ENCODE measurements around the gene RAD51B.
A peak's percentile ranks its signal among the peaks of the same experiment; 100 is the strongest.
"Not testable (repeated sequence)": the region's sequence is repeated elsewhere in the genome, so short reads cannot be mapped to it uniquely, and the experiment has no call there.

Gene RAD51B

DNA sequence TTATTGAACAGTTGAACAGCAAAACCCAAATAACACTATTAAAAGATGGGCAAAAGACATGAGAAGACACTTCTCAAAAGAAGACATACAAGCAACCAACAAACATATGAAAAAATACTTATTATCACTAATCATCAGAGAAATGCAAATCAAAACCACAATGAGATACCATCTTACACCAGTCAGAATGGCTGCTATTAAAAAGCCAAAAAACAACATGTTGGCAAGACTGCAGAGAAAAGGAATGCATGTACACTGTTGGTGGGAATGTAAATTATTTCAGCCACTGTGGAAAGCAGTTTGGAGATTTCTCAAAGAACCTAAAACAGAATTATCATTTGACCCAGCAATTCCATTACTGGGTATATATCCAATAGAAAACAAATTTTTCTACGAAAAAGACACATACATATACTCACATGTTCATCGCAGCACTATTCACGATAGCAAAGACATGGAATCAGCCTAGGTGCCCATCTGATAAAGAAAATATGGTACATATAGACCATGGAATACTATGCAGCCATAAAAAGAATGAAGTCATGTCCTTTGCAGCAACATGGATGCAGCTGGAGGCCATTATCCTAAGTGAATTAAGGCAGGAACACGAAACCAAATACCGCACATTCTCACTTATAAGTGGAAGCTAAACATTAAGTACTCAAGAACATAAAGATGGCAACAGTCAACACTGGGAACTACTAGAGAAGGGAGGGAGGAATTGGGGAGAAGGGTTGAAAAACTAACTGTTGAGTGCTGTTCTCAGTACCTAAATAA, 367.1 kb downstream of the RAD51B start:
- not testable (repeated sequence) for H3K9me3 ChIP-seq (ENCODE audit: control insufficient read depth in 5 of 5, low read length in 5 of 5); H3K9ac ChIP-seq (ENCODE audit: low read length in 5 of 5); H3K27me3 ChIP-seq (ENCODE audit: control insufficient read depth in 5 of 5, insufficient read depth in 4 of 5, low read length in 5 of 5); H3K36me3 ChIP-seq (ENCODE audit: control insufficient read depth in 5 of 5, insufficient read depth in 5 of 5, low read length in 5 of 5); H3K4me3 ChIP-seq (ENCODE audit: low read depth in 1 of 5, low read length in 5 of 5); H3K27ac ChIP-seq (ENCODE audit: low read depth, low read length)
- peaks cover 2 to 10% (median 5%) of the 10 kb centered on the region in 5 donors for H3K4me1 ChIP-seq (ENCODE audit: control insufficient read depth in 5 of 5, insufficient read depth in 5 of 5, low read length in 5 of 5)

- Histone ChIP-seq H3K4me3 (ENCODE audit: low read depth in 1 of 5, low read length in 5 of 5) (no peak overlapping the region), H3K4me1 (ENCODE audit: control insufficient read depth in 5 of 5, insufficient read depth in 5 of 5, low read length in 5 of 5) (no peaks in the 10 kb centered on the region), H3K27me3 (ENCODE audit: control insufficient read depth in 5 of 5, insufficient read depth in 4 of 5, low read length in 5 of 5) (no peaks in the 10 kb centered on the region), H3K36me3 (ENCODE audit: control insufficient read depth in 5 of 5, insufficient read depth in 5 of 5, low read length in 5 of 5) (no peaks in the 10 kb centered on the region), H3K27ac (ENCODE audit: low read depth, low read length) (no peak overlapping the region), H3K9ac (ENCODE audit: low read length in 5 of 5) (no peak overlapping the region), H3K9me3 (ENCODE audit: control insufficient read depth in 5 of 5, low read length in 5 of 5) (no peaks in the 10 kb centered on the region)
Measured at GRCh38 chr14:68188174-68188573, 368.6 kb downstream of the RAD51B start.

DNA sequence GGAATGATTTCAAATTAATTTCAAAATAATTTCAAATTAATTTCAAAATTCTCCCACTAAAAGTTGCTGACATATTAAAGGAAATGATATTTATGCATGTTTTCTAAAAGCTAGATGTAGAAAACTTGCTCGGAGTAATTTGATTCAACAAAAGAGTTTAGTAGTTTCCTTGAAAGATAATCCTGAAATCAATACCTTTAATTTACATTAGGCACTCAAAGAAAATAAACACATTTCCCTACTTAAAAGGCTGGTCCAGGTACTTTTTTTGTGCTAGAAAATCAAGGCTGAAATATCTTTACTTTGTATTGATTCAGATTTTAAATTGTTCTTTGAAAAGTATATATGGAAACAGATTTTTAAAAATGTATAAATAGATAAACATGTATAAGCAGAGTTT, 370.5 kb downstream of the RAD51B start:
- Histone ChIP-seq H3K27ac (ENCODE audit: low read depth, low read length) (no peak overlapping the region), H3K4me3 (ENCODE audit: low read depth in 1 of 5, low read length in 5 of 5) (no peak overlapping the region), H3K27me3 (ENCODE audit: control insufficient read depth in 5 of 5, insufficient read depth in 4 of 5, low read length in 5 of 5) (no peaks in the 10 kb centered on the region), H3K9me3 (ENCODE audit: control insufficient read depth in 5 of 5, low read length in 5 of 5) (no peaks in the 10 kb centered on the region), H3K4me1 (ENCODE audit: control insufficient read depth in 5 of 5, insufficient read depth in 5 of 5, low read length in 5 of 5) (no peaks in the 10 kb centered on the region), H3K9ac (ENCODE audit: low read length in 5 of 5) (no peak overlapping the region), H3K36me3 (ENCODE audit: control insufficient read depth in 5 of 5, insufficient read depth in 5 of 5, low read length in 5 of 5) (no peaks in the 10 kb centered on the region)

DNA sequence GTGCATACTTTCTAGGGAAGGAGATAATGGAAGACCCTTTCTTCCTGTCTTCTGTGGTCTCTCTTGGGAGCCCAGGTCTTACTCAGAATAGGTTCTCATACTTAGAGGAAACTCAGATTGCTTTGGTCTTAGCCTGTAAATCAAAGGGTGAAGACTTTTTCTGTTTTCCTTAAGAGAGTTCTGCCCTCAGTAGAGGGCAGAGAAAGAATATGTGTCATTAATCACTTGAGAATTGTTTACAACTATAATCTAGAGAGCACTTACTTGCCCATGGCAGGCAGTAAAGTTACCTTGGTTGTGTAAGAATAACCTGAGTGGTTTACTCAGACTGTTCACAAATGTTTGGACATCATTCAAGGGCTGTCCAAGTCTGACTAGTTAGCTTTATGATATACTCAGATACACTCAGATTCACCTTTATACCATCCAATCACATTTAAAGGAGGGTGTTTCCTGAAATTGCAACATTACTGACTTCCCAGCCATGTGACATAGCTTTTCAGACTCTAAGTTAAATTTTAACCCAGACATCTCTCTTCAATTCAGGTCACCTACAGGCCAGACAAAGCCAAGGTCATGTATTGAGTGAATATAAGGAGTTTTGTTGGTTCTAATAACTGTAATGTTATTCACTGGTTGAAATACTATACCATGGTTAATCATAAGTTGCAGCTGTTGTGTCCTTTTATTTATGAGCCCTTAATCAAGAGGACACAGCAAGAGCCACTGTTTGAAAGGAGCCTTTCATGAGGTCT, 372.2 kb downstream of the RAD51B start:
- H3K36me3 ChIP-seq (ENCODE audit: control insufficient read depth in 5 of 5, insufficient read depth in 5 of 5, low read length in 5 of 5), result no peaks in the 10 kb centered on the region
- H3K27ac ChIP-seq (ENCODE audit: low read depth, low read length), result no peak overlapping the region
- no peak overlapping the region for H3K4me3 ChIP-seq (ENCODE audit: low read depth in 1 of 5, low read length in 5 of 5)
- H3K27me3 ChIP-seq (ENCODE audit: control insufficient read depth in 5 of 5, insufficient read depth in 4 of 5, low read length in 5 of 5), result no peaks in the 10 kb centered on the region
- no peak overlapping the region for H3K9ac ChIP-seq (ENCODE audit: low read length in 5 of 5)
- no peaks in the 10 kb centered on the region for H3K9me3 ChIP-seq (ENCODE audit: control insufficient read depth in 5 of 5, low read length in 5 of 5)
- H3K4me1 ChIP-seq (ENCODE audit: control insufficient read depth in 5 of 5, insufficient read depth in 5 of 5, low read length in 5 of 5), result no peaks in the 10 kb centered on the region

DNA sequence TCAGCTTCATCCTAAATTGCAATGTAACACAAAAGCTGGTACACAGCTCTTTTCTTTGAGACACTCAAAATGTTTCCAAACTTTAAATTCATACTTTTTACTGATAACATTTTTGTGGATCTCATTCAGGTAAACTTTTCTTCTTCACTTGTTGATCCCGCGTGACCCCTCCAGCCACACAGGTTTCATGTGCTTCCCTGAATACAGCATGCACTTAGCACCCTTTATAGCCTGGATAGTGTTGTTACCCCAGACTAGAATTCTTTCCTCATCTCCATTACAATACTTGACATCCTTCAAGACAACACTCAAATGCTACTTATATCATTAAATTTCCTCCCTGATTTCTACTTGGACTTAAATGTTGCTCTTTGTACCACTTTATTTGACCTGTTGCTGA, 373.4 kb downstream of the RAD51B start:
- Histone ChIP-seq H3K9me3 (ENCODE audit: control insufficient read depth in 5 of 5, low read length in 5 of 5) (no peaks in the 10 kb centered on the region), H3K27ac (ENCODE audit: low read depth, low read length) (no peak overlapping the region), H3K27me3 (ENCODE audit: control insufficient read depth in 5 of 5, insufficient read depth in 4 of 5, low read length in 5 of 5) (no peaks in the 10 kb centered on the region), H3K4me3 (ENCODE audit: low read depth in 1 of 5, low read length in 5 of 5) (no peak overlapping the region), H3K36me3 (ENCODE audit: control insufficient read depth in 5 of 5, insufficient read depth in 5 of 5, low read length in 5 of 5) (no peaks in the 10 kb centered on the region), H3K4me1 (ENCODE audit: control insufficient read depth in 5 of 5, insufficient read depth in 5 of 5, low read length in 5 of 5) (no peaks in the 10 kb centered on the region), H3K9ac (ENCODE audit: low read length in 5 of 5) (no peak overlapping the region)

DNA sequence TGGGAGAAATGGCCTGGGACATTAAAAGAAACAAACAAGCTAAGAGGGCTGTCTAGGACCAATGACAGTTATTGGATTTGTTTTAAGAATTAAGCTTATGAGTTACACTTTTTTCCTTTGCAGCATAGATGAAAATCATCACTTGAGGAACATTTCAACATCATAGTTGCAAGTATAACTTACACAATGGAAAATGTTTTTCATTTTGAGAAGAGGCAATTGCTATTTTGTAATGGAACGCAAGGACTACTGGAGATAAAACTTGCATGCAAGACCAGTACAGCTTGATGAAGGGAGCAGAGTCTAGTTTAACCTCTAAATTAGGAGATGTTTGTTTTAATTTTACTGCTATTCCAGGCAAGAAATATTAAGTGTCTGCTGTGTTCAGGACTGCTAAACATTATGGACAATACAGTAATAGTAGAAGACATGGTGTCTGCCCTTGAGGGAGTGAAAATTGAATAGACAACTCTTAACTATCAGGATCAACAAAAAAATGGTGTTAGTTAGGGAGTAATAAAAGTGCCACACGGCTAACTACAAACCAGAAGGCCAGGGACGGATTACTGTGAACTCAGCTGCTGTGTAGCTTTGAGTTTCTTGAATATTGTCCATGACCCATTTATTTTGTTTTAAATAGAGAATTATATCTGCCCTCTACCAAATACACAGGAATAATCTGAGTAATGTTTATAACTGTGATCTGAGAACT, 374.5 kb downstream of the RAD51B start:
- no peak overlapping the region for H3K4me3 ChIP-seq (ENCODE audit: low read depth in 1 of 5, low read length in 5 of 5)
- H3K27ac ChIP-seq (ENCODE audit: low read depth, low read length), result no peak overlapping the region
- H3K9me3 ChIP-seq (ENCODE audit: control insufficient read depth in 5 of 5, low read length in 5 of 5), result no peaks in the 10 kb centered on the region
- no peak overlapping the region for H3K9ac ChIP-seq (ENCODE audit: low read length in 5 of 5)
- peaks cover 0 to 7% (median 0%) of the 10 kb centered on the region in 5 donors for H3K4me1 ChIP-seq (ENCODE audit: control insufficient read depth in 5 of 5, insufficient read depth in 5 of 5, low read length in 5 of 5)
- no peaks in the 10 kb centered on the region for H3K36me3 ChIP-seq (ENCODE audit: control insufficient read depth in 5 of 5, insufficient read depth in 5 of 5, low read length in 5 of 5)
- H3K27me3 ChIP-seq (ENCODE audit: control insufficient read depth in 5 of 5, insufficient read depth in 4 of 5, low read length in 5 of 5), result no peaks in the 10 kb centered on the region

GRCh38 chr14:68195126-68195525, 375.5 kb downstream of the RAD51B start:
- peaks cover 0 to 17% (median 9%) of the 10 kb centered on the region in 5 donors for H3K4me1 ChIP-seq (ENCODE audit: control insufficient read depth in 5 of 5, insufficient read depth in 5 of 5, low read length in 5 of 5)
- H3K9me3 ChIP-seq (ENCODE audit: control insufficient read depth in 5 of 5, low read length in 5 of 5), result no peaks in the 10 kb centered on the region
- no peaks in the 10 kb centered on the region for H3K36me3 ChIP-seq (ENCODE audit: control insufficient read depth in 5 of 5, insufficient read depth in 5 of 5, low read length in 5 of 5)
- H3K27ac ChIP-seq (ENCODE audit: low read depth, low read length), result no peak overlapping the region
- H3K4me3 ChIP-seq (ENCODE audit: low read depth in 1 of 5, low read length in 5 of 5), result no peak overlapping the region
- no peak overlapping the region for H3K9ac ChIP-seq (ENCODE audit: low read length in 5 of 5)
- H3K27me3 ChIP-seq (ENCODE audit: control insufficient read depth in 5 of 5, insufficient read depth in 4 of 5, low read length in 5 of 5), result no peaks in the 10 kb centered on the region

- Histone ChIP-seq H3K4me3 (ENCODE audit: low read depth in 1 of 5, low read length in 5 of 5) (no peak overlapping the region), H3K9me3 (ENCODE audit: control insufficient read depth in 5 of 5, low read length in 5 of 5) (no peaks in the 10 kb centered on the region), H3K27me3 (ENCODE audit: control insufficient read depth in 5 of 5, insufficient read depth in 4 of 5, low read length in 5 of 5) (no peaks in the 10 kb centered on the region), H3K36me3 (ENCODE audit: control insufficient read depth in 5 of 5, insufficient read depth in 5 of 5, low read length in 5 of 5) (no peaks in the 10 kb centered on the region), H3K27ac (ENCODE audit: low read depth, low read length) (peak overlapping the region; percentile 78), H3K4me1 (ENCODE audit: control insufficient read depth in 5 of 5, insufficient read depth in 5 of 5, low read length in 5 of 5) (peaks cover 0 to 18% (median 11%) of the 10 kb centered on the region in 5 donors), H3K9ac (ENCODE audit: low read length in 5 of 5) (peak overlapping the region in 2 of 5 donors; percentile 4 to 25)
Measured at GRCh38 chr14:68198713-68199495, 379.3 kb downstream of the RAD51B start.

- H3K27me3 ChIP-seq (ENCODE audit: control insufficient read depth in 5 of 5, insufficient read depth in 4 of 5, low read length in 5 of 5), result no peaks in the 10 kb centered on the region
- H3K4me3 ChIP-seq (ENCODE audit: low read depth in 1 of 5, low read length in 5 of 5), result peak overlapping the region in 1 of 5 donors; percentile 37
- no peaks in the 10 kb centered on the region for H3K9me3 ChIP-seq (ENCODE audit: control insufficient read depth in 5 of 5, low read length in 5 of 5)
- peak overlapping the region; percentile 78 for H3K27ac ChIP-seq (ENCODE audit: low read depth, low read length)
- H3K4me1 ChIP-seq (ENCODE audit: control insufficient read depth in 5 of 5, insufficient read depth in 5 of 5, low read length in 5 of 5), result peaks cover 0 to 18% (median 11%) of the 10 kb centered on the region in 5 donors
- peak overlapping the region in 2 of 5 donors; percentile 4 to 25 for H3K9ac ChIP-seq (ENCODE audit: low read length in 5 of 5)
- no peaks in the 10 kb centered on the region for H3K36me3 ChIP-seq (ENCODE audit: control insufficient read depth in 5 of 5, insufficient read depth in 5 of 5, low read length in 5 of 5)
Measured at GRCh38 chr14:68199554-68200151, 380.1 kb downstream of the RAD51B start.
